ENCODE data around the gene PRPF6.
"Not testable (repeated sequence)": the region's sequence is repeated elsewhere in the genome, so short reads cannot be mapped to it uniquely, and the experiment has no call there.

Gene PRPF6

GRCh38 chr20:64012385-64013154 lies 31.6 kb downstream of the PRPF6 start:
- DNase-seq (ENCODE audit: low read depth) = not testable (repeated sequence)

GRCh38 chr20:64015635-64016034 lies 34.7 kb downstream of the PRPF6 start:
- no peak for DNase-seq (ENCODE audit: low read depth)

GRCh38 chr20:64021124-64021975 lies 40.4 kb downstream of the PRPF6 start:
- no peak for DNase-seq (ENCODE audit: low read depth)

DNA sequence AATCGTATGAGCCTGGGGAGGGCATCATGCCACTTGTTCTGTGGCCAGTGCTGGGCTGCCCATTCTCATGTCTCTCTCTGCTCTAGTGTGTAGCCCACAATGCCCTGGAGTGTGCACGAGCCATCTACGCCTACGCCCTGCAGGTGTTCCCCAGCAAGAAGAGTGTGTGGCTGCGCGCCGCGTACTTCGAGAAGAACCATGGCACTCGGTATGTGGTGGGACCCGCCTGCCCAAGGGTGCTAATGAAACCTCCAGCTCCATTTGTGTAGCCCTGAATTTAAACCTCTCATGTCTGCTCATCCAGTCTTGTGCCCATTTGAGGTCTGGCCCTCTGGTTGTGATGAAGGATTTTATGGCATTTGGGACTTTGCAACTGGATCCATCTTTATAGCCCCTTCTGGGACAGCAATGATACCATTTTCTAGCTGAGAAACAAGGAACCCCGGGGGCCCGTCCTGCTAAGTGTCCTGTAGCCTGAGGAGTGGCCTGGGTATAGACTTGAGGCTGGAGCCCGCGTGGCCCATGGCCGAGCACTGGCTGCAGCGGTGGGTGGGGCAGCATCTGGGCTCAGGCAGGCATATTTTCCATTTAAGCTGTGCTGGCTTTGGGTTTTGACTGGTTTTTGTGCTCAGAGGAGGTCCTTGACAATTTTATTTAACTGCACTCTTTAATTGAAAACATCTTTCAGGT lies 41.9 kb downstream of the PRPF6 start:
- DNase-seq (ENCODE audit: low read depth) = no peak

DNA sequence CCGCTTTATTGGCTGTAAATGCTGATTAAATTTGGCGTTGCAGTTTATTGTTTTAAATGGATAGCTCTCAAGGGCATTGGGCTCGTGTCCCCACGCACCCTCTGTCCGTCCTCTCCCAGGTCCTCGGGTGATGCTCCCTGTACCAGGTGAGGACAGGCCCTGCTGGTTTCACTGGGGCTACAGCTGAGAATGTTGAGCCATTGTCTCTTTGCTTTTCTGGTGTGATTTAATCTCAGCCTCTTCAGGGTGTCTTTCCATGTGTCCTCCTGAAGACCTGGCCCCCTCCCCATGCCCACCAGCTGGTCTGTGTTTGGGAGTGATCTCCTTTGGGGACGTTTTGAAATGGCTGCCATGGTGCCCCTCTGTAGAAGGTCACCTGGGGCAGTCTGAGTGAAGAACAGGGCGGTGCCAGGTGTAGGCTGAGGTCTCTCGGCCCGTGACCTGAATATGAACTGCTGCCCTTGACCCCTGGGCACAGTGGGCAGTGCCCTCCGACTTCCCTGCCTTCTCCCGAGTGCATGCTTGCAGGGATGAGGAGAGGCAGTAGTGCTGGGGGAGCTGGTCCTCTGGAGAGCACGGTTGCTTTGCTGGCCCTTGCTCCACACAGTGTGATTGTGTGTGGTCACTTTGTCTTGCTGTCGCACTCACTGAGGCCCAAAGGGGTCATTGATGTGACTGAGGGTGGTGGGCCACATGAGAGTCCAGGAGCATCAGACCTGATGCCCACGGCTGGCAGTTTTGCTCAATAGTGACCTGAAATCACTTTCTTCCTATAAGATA lies 42.6 kb downstream of the PRPF6 start:
- DNase-seq (ENCODE audit: low read depth) = no peak

DNA sequence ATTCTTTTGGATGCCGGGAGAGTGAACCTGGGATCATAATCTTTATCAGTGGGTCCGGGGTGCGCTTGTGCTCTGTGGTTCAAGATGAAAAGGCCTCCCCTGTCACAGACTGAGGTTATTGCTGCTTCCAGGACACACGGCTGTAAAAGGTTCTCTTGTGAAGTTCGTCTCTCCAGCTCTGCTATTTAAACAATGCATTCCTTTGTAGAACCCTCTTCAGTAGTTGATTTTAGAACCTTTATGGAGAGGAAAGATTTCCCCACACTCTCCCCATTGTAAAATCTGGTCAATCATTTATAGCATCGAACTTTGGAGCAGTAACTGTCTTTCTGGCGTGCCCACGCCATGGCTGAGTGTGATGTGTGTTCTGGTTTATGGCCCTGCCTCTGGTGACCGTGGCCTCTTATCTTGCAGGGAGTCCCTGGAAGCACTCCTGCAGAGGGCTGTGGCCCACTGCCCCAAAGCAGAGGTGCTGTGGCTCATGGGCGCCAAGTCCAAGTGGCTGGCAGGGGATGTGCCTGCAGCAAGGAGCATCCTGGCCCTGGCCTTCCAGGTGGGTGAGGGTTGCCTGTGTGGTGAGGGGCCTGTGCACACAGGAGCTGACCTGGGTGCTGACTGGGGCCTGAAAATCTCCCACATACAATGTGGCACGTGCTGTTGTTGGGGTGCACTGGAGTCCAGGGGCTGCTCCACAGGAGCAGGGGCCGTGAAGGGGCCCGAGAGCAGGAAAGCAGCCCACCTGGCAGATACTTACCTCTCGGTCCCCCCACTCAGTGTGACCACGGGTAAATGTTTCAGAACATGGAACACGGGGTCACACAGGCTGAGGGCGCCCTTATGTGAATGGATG lies 43.4 kb downstream of the PRPF6 start:
- no peak for DNase-seq (ENCODE audit: low read depth)

DNA sequence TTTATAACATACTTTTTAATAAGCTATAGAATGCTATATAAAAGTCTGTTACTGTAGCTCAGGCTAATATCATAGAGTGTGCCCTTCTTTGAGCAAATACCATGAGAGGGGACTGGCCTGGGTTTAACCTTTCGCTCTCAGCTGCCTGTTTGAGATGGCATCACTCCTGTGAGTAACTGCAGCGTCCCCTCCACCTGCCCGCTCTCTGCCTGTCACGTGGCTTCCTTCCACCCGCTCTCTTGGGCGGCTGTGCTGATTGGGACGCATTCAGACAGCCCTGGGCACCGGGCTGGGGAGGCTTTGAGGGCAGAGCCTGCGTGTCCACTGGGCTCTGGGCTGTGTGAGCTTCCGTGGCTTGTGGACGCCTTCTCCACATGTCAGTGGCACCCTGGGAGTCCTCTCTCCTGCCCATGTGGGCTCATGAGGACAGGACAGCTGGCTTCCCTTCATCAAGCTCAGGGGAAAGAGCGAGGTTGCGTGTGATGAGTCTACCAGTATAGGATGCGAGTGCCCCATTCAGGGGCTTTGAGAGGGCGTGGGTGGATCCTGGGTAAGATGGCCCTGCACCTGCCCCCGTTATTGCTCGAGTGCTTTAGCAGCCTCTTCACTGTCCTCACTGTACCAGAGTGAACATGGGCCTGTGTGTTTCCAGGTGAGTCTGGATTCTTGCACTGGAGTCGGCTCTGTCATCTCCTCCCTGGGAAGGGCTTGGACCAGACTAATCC lies 44.3 kb downstream of the PRPF6 start:
- DNase-seq (ENCODE audit: low read depth) = no peak

- no peak for DNase-seq (ENCODE audit: low read depth)
Observed at GRCh38 chr20:64025826-64026412, 45.0 kb downstream of the PRPF6 start.

GRCh38 chr20:64027981-64028685 lies 47.2 kb downstream of the PRPF6 start:
- DNase-seq (ENCODE audit: low read depth) = no peak

GRCh38 chr20:64029293-64030117 lies 48.6 kb downstream of the PRPF6 start:
- no peak for DNase-seq (ENCODE audit: low read depth)

- no peak for DNase-seq (ENCODE audit: low read depth)
Observed at GRCh38 chr20:64030371-64031134, 49.6 kb downstream of the PRPF6 start.

DNA sequence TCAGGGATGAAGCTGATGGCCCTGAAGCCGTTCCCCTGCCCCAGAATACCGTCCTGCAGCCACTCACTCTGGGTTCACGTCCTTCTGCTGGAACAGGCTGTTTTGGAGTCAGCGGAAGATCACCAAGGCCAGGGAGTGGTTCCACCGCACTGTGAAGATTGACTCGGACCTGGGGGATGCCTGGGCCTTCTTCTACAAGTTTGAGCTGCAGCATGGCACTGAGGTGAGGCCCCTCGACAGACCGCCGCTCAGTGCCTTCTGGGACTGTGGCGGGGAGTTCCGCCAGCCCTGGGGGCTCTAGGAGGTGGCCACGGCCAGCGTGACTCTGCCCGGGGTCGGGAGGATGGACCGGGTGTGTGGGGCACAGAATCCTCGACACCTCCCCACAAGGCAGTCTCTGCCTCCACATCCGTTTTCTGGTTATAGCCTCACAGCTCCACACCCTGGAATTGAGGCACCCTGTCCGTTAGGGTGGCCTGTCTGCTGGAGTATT lies 50.9 kb downstream of the PRPF6 start:
- no peak for DNase-seq (ENCODE audit: low read depth)

- DNase-seq (ENCODE audit: low read depth) = no peak
Observed at GRCh38 chr20:64032706-64033624, 52.0 kb downstream of the PRPF6 start.

DNA sequence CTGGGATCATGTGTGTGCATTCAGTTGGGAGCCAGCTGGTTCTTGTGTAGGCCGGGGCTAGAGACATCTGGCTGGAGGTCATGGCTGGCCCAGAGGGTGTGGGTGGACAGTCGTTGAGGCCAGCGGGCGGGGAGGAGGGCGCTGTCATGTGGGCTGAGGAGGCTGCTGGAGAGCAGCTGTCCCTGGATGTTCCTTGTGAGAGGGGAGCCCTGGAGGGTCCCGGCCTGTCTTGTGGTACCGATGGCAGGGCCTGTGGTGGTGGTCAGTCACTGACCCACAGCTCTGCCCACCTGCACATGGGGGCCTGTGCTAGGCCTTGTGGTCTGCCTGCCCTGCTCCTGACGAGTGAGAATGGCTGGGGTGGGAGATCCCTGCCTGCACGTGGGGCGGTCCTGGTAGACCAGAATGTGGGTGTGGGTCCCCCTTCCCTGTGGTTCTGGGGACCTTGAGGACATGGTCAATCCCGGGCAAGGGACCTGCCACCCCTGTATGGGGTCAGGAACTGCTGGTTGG lies 53.1 kb downstream of the PRPF6 start:
- DNase-seq (ENCODE audit: low read depth) = no peak

GRCh38 chr20:64035066-64035932 lies 54.4 kb downstream of the PRPF6 start:
- no peak for DNase-seq (ENCODE audit: low read depth)

Measured in HS-5 (cell line).